Uterus (tissue), 4 donors: ENCODE data around the gene SGIP1. TPM values are rescaled to one million over a fixed set of nuclear protein-coding genes. Genes with fewer than 3 reads are reported as not detected.

Source experiments
- DNase-seq, 2 donors: peaks; one replicate each; pipeline ENCODE4 v3.0.0-alpha.2; 2019 to 2020
- H3K27ac ChIP-seq, 2 donors: fragments of 200-600 bp; sonication (generic); 1 replicate in 1 of 2; 2 replicates in 1 of 2; pipeline ENCODE4 v1.5.1; 2016 to 2018
- H3K27me3 ChIP-seq, 2 donors: fragments of 200-600 bp; sonication (generic); one replicate each; pipeline ENCODE4 v1.5.1; 2018 to 2019; ENCODE audit warnings: control low read depth in 1 of 2
- H3K36me3 ChIP-seq, 2 donors: fragments of 200-600 bp; sonication (generic); one replicate each; pipeline ENCODE4 v1.5.1; 2019; ENCODE audit warnings: control low read depth in 1 of 2
- H3K4me1 ChIP-seq, 2 donors: fragments of 200-600 bp; sonication (generic); one replicate each; pipeline ENCODE4 v1.5.1; 2018 to 2019; ENCODE audit warnings: control low read depth in 1 of 2
- H3K4me3 ChIP-seq, 2 donors: fragments of 200-600 bp; sonication (generic); 1 replicate in 1 of 2; 2 replicates in 1 of 2; pipeline ENCODE4 v1.5.1; 2018 to 2019; ENCODE audit warnings: mild to moderate bottlenecking in 1 of 2
- H3K9me3 ChIP-seq, 2 donors: fragments of 200-600 bp; sonication (generic); one replicate each; pipeline ENCODE4 v1.5.1; 2019; ENCODE audit warnings: control low read depth in 1 of 2
- POLR2A ChIP-seq, 2 donors: fragments of 450-650 bp; IDR thresholded peaks; one replicate each; pipeline ENCODE4 v1.6.1; 2016; ENCODE audit warnings: antibody characterized with exemption in 2 of 2, mild to moderate bottlenecking in 1 of 2, moderate library complexity in 1 of 2
- intact Hi-C: fragments of 100-400 bp; cut with DNase I; formaldehyde crosslinking; loops from one replicate; pipeline ENCODE4 v1.15.1; 2023; ENCODE audit warnings: low total_unique reads
- total RNA-seq, 4 donors: library from RNA; depleted of rRNA in 3 of 4; stranded (reverse); fragments of >200 nt in 3 of 4; gene quantifications; one replicate each; pipeline versions ENCODE4 v1.1.0 to v1.2.4, GENCODE V29; 2014 to 2023
- TF ChIP-seq, protein P1 (sequence below), 4 experiments: fragments of 200-600 bp in 2 of 4; fragments of 450-650 bp in 2 of 4; sonication (generic) in 2 of 4; IDR thresholded peaks; one replicate each; pipeline ENCODE4 v1.5.1; 2016 to 2019; ENCODE audit warnings: antibody characterized with exemption in 4 of 4, mild to moderate bottlenecking in 2 of 4, moderate library complexity in 1 of 4
- donor health status: DM: yes; HTN: yes; CAD: no.

SGIP1 gene
- total RNA-seq, 4 donors from 2014 or later = 2.8 to 23.0 (median 6.4) TPM

DNA sequence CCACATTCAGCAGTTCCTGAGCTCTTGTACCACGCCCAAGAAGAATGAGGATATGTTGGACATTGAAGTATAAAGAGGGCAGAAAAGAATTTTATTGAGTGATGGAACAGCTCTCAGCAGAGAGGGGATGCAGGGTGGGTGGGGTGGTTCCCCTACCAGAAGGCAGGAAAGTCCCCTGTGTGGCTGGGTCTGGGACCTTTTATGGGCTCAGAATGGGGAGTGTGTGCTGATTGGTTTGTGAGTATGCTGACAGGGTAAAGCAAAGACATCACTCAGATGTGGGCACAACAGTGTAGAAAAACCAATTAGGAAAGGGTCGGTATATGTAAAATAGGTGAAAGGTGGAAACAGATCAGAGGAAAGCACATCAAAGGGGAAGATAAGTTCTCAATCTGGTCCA lies 62.2 kb downstream of the SGIP1 start:
- DNase-seq = no peak
- intact Hi-C loops = no loop called here
- Histone ChIP-seq H3K4me3 (no peak overlapping the region), H3K9me3 (no peaks in the 10 kb centered on the region), H3K4me1 (no peaks in the 10 kb centered on the region), H3K36me3 (no peaks in the 10 kb centered on the region), H3K27ac (no peak overlapping the region), H3K27me3 (no peaks in the 10 kb centered on the region)
- TF ChIP-seq, protein P1, sequence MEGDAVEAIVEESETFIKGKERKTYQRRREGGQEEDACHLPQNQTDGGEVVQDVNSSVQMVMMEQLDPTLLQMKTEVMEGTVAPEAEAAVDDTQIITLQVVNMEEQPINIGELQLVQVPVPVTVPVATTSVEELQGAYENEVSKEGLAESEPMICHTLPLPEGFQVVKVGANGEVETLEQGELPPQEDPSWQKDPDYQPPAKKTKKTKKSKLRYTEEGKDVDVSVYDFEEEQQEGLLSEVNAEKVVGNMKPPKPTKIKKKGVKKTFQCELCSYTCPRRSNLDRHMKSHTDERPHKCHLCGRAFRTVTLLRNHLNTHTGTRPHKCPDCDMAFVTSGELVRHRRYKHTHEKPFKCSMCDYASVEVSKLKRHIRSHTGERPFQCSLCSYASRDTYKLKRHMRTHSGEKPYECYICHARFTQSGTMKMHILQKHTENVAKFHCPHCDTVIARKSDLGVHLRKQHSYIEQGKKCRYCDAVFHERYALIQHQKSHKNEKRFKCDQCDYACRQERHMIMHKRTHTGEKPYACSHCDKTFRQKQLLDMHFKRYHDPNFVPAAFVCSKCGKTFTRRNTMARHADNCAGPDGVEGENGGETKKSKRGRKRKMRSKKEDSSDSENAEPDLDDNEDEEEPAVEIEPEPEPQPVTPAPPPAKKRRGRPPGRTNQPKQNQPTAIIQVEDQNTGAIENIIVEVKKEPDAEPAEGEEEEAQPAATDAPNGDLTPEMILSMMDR (IDR thresholded peaks at IDR 0.05) = no peak
- TF ChIP-seq POLR2A (IDR thresholded peaks at IDR 0.05) = no peak

DNA sequence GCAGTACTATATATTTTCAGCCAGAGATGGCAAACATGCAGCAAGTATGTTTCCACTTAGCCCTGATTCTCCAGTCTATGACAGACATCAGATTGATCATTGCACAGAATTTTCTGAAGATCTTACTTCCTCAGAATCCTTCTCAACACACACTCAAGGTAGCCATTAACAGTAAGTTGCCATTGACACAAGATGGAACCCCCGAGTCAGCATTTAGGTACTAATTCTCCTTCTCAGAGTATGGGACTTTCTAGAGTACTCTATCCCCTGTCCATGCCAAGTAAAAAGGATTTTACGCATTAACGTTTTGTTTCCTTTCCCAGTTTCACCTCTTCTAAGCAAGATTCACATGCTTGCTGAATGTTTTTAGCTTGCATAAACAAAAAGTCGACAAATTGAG lies 63.5 kb downstream of the SGIP1 start:
- Histone ChIP-seq H3K4me1 (no peaks in the 10 kb centered on the region), H3K9me3 (no peaks in the 10 kb centered on the region), H3K36me3 (no peaks in the 10 kb centered on the region), H3K4me3 (no peak overlapping the region), H3K27me3 (no peaks in the 10 kb centered on the region), H3K27ac (no peak overlapping the region)
- DNase-seq = no peak
- intact Hi-C loops = no loop called here
- no peak for TF ChIP-seq POLR2A (IDR thresholded peaks at IDR 0.05)
- TF ChIP-seq, protein P1 (IDR thresholded peaks at IDR 0.05) = no peak

DNA sequence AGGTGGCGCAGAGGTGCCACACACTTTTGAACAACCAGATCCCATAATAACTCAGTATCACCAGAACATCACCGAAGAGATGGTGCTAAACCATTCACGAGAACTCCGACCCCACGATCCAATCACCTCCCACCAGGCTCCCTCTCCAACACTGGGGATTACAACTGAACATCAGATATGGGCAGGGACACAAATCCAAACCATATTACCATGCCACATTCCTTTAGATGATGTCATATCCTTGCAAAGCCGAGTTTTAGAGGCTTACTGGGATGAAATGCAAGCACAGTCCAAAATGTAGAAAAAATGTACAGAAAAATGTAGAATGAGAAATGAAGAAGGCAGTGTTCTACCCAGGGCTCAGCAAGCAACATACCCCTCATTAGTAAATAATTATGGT lies 64.7 kb downstream of the SGIP1 start:
- no peak overlapping the region for H3K27ac ChIP-seq
- no peak for DNase-seq
- no peak for TF ChIP-seq POLR2A (IDR thresholded peaks at IDR 0.05)
- TF ChIP-seq, protein P1 (IDR thresholded peaks at IDR 0.05) = no peak
- H3K27me3 ChIP-seq = no peaks in the 10 kb centered on the region
- H3K4me1 ChIP-seq = no peaks in the 10 kb centered on the region
- no peak overlapping the region for H3K4me3 ChIP-seq
- no peaks in the 10 kb centered on the region for H3K9me3 ChIP-seq
- intact Hi-C loops = no loop called here
- H3K36me3 ChIP-seq = no peaks in the 10 kb centered on the region

DNA sequence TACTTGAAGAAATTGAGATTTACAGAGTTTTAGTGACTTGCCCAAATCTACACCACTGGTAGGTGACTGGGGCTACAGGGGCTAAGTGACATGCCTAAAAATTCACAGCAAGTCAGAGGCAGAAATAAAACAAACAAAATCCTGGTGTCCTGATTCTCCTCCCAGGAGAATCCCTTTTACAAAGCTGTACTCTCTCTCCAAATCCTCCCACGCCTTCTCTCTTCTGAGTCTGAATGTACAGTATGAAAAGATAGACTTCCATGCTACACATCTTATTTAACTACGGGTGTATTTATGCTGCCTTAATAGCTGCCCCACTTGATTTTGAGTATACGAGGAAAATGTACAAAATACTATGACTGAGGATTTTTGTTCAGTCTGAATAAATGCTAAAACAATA lies 65.4 kb downstream of the SGIP1 start:
- DNase-seq = no peak
- no peaks in the 10 kb centered on the region for H3K9me3 ChIP-seq
- no peaks in the 10 kb centered on the region for H3K36me3 ChIP-seq
- no peak overlapping the region for H3K4me3 ChIP-seq
- TF ChIP-seq POLR2A (IDR thresholded peaks at IDR 0.05) = no peak
- TF ChIP-seq, protein P1 (IDR thresholded peaks at IDR 0.05) = no peak
- H3K27me3 ChIP-seq = no peaks in the 10 kb centered on the region
- no peak overlapping the region for H3K27ac ChIP-seq
- no peaks in the 10 kb centered on the region for H3K4me1 ChIP-seq
- intact Hi-C loops = no loop called here

DNA sequence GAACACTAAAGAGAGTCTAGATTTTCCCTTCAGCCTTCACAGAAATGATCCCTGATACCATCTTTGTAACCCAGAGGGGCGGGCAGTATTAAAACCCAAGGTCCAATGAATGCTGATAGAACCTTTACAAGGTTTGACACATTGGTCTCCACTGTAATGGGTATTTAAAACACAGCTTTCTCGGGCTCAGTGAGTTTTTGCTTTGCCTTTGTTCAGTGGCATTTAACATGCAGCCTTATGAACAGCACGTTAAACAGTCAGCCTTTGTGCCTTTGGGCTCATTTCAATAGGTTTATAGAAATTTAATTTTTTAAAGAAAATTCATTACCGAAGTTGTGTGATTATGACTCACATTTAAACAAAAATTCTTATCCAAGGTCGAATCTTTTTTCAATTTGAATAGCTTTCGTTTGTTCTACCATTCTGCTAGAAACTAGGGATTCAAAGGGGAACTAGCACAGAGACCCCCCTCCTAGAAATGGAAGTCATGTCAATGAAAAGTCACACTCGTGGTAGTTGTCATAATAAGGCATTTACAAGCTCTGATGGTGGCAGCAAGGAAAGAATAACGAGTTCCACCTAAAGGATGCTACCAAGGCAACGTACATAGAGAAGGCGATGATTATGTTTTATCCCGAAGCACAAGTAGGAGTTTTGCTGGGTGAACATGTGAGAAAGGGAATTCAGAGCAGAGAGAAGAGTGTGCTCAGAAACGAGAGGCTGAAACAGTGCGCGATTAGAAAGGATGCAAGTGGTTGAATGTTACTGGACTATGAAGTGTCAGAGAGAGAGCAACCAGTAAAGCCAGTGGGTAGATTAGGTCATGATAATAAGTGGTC lies 66.2 kb downstream of the SGIP1 start:
- Histone ChIP-seq H3K4me1 (no peaks in the 10 kb centered on the region), H3K27ac (no peak overlapping the region), H3K9me3 (no peaks in the 10 kb centered on the region), H3K4me3 (no peak overlapping the region), H3K27me3 (no peaks in the 10 kb centered on the region), H3K36me3 (no peaks in the 10 kb centered on the region)
- TF ChIP-seq, protein P1 (IDR thresholded peaks at IDR 0.05) = no peak
- no peak for TF ChIP-seq POLR2A (IDR thresholded peaks at IDR 0.05)
- DNase-seq = no peak
- intact Hi-C loops = no loop called here
